HCEC 1CT (cell line): Measurements from ENCODE around the gene TMEM11.

ENCODE experiments used
- DNase-seq: peaks from one replicate; pipeline ENCODE4 v3.0.0-alpha.2; 2017

The TMEM11 gene

GRCh38 chr17:21157586-21158370 lies 56.2 kb downstream of the TMEM11 start:
- DNase-seq, result no peak

GRCh38 chr17:21152731-21153130 lies 61.2 kb downstream of the TMEM11 start:
- DNase-seq, result no peak

- no peak for DNase-seq
These were observed 64.3 kb downstream of the TMEM11 start for GRCh38 chr17:21149621-21150020.
